Right forelimb (tissue), 1 donor: ENCODE data around the gene GPSM1.
"Not testable (repeated sequence)": the region's sequence is repeated elsewhere in the genome, so short reads cannot be mapped to it uniquely, and the experiment has no call there.

Experiments used
- DNase-seq: peaks from one replicate; pipeline ENCODE4 v3.0.0-alpha.2; 2018

GPSM1 gene

DNA sequence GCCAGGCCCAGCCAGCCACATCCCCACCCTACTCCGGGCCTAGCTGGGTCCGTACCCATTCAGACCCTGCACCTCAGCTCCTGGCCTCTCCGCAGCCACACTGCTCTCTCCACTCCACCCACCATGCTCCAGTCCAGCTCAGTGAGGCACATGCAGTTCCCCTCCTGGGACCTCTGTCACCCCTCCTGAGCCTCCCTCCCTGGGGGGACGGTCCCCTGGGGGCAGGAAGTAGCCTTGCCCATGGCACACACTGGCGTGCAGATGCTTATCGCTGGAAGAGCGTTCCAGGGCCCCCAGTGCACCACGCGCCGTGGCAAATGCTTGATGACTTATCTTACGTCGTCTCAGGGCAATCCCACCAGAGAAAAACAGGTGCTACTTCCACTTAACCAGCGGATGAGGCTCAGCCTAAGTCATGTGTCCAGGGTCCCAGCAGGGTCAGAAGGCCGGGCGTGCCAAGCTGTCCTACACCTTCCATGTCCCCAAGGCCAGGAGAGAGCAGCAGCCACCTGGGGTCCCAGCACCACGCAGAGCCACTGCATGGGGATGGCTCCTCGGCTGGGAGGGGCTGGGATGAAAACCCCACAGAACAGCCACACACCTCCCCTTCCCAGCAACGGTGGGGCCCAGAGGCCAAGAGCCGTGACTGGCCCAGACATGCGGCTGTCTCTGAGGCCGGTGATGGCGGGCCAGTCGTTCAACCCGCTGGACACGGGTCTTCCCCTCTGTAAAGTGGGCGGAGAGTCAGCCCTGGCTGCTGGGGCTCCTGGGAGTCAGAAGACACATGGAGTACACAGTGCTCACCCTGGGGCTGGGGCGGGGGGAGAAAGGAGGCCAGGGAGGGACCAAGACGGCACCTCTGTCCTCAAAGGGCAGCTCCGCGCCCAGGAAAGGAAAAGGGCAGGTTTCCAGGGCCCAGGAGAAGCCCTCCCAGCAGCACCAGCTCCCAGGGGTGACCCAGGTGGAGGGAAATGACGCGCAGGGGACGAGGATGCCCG is 20.8 kb upstream of the GPSM1 start:
- DNase-seq = no peak

DNA sequence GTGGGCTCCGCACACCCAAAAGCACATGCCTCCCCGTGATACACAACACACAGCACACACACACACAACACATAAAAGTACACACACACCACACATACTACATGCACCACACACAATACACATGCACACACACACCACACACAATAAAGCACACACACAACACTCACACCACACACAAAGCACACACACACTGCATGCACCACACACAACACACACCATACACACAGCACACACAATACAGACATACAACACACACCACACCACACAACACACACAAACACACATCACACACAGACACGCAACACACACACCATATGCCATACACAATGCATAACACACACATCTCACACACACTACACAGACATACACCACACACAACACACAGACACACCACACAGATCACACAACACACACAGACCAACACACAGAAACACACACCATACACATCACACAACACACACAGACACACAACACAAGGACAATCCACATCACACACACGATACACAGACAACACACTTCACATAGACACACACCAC is 20.1 kb upstream of the GPSM1 start:
- DNase-seq = no peak

DNA sequence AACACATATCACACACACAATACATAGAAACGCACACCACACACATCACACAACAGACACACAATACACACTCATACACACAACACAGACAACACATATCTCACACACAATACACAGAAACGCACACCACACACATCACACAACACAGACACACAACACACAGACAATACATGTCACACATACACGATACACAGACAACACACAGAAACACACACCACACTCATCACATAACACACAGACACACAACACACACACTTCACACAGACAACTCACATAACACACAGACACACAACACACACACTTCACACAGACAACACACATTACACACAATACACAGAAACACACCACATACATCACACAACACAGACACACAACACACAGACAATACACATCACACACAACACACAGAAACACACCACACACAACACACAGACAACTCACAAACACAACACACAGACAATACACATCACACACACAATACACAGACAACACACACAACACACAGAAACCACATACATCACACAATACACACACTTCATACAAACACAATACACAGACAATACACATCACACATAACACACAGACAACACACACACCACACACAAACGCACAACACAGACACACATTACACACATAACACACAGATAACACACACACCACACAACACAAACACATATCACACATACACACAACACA is 19.2 kb upstream of the GPSM1 start:
- DNase-seq = no peak

DNA sequence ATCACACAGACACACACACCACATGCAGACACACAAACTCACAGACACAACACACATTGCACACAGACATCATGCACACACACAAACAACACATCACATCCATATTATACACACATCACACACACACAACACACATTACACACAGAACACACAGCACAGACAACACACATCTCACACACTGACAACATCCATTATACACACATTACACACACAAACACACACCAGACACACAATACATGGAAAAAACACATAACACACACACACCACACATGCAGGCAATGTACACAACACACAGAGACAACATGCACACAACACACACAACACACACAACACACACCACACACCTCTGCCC is 18.7 kb upstream of the GPSM1 start:
- no peak for DNase-seq

DNA sequence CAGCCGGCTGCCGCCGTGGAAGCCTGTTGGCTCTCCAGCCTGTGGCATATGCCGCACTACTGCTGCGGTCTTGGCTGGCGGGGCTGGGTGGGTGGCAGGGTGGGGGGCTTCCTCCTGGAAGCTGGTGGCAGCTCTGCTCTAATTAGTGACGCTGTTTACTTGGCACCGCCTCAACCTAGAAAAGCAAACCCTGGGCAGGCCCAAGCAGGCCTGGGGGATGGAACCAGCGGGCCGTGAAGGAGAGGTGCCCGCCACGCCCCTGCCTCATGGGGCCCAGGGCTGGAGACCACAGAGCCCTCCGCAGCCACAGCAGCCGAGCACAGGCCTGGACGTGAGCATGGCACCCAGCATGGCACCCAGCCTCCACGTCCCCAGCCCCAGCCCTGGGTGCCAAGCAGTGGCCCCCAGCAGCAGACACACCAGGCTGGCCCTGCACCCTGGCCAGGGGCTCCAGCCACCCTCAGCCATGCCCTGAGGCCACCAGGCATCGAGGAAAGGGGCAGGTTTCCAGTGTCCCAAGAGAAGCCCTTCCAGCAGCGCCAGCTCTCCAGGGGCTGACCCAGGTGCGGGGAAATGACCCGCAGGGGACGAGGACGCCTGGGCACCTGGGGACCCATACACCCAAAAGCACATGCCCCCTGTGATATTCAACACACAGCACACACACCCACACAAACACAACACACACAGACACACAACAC is 18.1 kb upstream of the GPSM1 start:
- no peak for DNase-seq

DNA sequence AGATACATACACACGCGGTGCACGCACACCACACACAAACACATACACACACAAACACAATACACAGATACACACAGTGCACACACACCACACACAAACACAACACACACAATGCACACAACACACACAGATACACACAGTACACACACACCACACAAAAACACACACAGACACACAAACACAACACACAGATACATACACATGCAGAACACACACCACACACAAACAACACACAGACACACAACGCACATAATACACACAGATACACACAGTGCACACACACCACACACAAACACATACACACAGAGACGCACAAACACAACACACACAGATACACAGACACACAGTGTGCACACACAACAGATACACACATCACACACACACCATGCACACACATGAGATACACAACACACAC is 17.5 kb upstream of the GPSM1 start:
- no peak for DNase-seq

DNA sequence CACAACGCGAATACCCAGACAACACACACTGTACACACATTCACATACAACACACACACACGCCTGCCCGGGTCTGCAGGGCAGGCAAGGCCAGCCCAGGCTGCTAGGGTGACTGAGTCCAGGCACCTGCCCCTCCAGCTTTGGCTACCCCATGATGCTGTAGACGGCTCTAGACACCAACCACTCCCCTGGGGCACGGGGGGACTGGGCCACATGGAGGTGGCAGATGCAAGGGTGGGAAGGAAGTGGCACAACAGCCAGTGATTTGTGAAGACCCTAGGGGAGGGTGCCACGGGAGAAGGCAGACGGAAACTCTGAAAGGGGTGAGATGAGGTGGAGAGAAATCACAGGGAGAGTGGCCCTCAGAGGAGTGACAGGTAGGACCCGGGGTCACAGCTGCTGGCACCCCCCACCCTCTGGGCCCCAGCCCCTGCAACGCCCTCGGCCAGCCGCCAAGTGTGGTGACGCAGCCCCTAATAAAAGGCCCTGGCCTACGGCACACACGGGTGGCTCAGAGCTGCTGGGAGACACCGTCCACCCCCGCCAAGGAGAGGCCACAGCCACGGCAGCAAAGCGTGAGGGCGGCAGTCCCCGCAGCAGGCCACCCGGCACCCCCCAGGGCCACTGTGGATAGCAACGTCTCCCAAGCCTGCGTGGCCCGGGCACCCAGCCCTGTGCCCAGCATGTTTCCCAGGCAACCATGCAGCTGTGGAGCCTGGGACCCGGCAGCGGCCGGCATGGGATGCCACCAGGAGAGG is 16.9 kb upstream of the GPSM1 start:
- DNase-seq = no peak

DNA sequence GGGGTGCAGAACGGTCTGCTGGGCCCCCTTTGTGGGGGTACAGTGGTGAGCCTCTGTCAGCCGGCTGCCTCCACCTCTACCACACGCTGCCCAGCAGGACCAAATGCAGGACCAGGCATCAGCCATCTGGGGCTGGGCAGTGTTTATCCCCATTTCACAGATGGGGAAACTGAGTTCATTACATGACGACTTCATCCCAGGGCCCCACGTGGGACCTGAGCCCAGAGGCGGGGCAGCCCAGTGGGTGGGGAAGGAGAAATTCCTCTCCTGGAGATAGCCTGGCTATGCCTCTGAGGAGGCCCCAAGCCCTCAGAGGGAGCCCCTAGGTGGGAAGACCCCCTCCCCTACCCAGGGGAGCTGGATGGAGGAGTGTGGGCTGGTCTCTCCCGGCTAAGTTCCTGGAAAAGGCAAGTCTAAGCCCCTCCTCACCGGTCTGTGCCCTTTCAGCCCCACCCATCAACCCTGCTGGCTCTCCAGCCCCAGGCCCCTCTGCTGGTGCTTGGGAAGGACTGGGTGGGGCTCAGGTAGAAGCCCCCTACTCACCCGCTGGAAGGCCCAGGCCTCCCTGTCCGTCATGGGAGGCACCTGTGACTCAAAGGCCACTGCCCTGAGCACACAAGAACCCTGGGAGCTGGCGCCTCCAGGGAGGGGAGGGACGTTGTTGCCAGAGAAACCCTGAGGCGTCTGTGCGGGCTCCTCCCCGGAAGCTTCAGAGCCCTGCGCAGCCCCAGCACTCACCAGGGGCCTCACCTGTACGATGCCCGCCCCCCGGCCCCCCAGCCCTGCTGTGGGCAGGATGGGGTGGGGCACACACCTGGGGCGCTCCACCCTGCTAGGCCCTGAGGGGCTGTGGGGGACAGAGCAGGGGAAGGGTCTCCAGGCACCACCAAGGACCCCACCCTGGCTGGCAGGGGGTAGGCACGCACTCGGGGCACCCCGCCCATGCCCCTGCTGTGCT is 16.0 kb upstream of the GPSM1 start:
- DNase-seq = no peak

DNA sequence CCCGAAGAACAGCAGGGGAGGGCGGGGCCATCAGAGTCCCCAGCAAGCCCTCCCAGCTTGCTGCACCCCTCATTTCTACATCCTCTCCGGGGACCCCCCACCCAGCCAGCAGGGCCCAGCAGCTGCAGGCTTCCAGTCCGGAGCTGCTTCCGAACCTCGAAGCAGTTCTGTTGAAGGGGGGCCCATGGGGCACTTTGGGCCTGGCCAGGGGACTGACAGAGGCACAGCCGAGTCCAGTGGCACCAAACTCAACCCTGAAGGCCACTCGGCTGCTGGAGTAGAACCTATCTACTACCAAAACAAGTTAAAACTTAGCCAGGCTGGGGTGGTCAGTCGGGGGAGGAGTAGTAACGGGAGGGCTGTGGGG is 15.3 kb upstream of the GPSM1 start:
- DNase-seq = no peak

DNA sequence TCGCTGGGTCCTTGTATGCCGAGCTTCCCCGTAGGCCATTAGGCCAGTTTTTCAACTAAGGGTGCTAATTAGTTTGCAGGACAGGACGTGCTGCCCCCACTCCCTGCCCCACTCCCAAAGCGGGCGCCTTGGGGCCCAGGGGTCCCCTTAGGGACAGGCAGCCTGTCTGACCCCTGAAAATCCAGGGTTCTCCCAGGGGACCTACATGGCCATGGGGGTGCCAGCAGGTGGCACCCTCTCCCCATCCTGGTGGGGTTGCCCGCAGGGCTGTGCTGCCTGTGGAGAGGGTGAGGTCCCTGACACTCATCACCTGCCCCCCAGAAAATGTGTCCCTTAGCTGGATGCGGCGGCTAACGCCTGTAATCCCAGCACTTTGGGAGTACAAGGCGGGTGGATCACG is 14.9 kb upstream of the GPSM1 start:
- DNase-seq = no peak

DNA sequence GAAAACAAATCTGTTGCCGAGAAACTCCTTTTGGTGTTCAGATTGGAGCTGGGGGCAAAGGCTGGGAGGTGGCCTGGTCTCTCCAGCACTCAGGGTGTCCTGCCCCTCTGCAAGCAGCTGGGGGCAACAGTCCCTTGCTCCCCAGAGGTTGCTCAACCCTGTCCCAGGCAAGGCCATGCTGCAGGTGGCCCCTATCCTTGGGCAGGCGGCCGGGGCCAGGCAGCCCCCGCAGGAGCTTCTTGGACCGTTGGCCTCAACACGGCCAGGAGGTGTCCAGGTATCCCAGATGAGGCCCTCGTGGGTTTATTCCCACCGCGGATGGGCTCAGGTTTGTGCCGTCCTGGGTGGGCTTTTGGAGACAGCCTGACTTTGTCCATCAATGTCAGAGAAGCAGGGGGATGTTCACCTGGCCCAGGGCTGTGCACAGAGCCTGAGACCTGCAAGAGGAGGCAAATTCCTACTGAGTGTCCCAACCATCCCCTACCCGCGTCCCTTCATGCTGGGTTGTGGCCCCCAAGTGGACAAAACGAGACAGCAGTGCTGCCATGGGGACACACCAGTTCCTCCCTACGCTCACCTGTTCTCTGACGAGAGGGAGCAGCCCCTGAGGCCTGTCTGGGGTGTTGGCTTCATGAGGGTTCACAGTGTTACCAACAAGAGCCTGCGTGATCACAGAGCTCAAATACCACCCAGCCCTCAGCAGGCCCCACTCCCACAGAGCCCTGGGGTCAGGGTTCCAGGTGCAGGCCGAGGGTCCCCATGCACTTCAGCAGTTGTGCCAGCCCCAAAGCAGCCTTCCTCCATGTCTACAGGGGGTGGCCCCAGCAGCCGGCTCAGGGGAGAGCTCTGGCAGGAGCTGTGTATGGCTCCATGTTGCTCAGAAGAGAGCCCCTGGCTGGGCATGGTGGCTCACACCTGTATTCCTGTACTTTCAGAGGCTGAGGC is 14.0 kb upstream of the GPSM1 start:
- DNase-seq = no peak

DNA sequence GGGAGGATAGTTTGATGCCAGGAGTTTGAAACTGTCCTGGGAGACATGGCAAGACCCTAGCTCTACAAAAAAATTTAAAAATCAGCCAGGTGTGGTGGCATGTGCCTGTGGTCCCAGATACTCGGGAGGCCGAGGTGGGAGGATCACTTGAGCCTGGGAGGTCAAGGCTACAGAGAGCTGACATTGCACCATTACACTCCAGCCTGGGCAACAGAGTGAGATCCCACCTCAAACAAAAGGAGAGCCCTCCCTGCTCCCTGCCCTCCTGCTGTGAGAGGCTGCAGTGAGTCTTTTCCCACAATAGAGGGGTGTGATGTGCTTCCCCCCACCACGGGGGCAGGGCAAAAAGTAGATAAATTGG is 13.3 kb upstream of the GPSM1 start:
- no peak for DNase-seq

DNA sequence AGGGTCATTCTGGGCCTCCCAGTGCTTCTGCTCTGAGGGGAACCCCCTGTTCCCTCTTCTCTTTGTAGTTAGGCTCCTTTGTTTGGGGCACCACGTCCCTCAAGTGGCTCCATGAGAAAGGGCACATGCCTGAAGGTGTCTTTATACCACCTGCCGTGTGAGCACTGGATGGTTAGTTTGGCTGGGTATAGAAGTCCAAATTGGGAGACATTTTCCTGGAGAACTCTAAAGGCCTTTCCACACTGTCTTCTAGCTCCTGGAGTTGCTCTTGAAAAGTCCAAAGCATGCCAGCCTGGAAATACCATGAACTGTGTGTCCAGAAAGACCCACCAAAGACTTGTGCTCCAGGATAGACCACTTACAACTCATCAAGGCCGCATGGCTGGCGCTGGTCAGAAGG is 12.4 kb upstream of the GPSM1 start:
- DNase-seq = no peak

DNA sequence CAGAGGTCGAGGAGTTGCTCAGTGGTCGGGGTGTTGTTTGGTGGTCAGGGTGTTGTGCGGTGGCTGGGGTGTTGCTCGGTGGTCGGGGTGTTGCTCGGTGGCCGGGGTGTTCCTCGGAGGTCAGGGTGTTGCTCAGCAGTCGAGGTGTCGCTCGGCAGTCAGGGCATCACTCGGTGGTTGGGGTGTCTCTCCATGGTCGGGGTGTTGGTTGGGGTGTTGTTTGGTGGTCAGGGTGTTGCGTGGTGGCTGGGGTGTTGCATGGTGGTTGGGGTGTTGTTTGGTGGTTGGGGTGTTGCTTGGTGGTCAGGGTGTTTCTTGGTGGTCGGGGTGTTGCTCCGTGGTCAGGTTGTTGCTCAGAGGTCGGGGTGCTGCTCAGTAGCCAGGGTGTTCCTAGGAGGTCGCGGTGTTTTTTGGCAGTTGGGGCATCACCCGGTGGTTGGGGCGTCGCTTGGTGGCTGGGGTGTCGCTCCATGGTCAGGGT is 11.0 kb upstream of the GPSM1 start:
- DNase-seq = no peak

DNA sequence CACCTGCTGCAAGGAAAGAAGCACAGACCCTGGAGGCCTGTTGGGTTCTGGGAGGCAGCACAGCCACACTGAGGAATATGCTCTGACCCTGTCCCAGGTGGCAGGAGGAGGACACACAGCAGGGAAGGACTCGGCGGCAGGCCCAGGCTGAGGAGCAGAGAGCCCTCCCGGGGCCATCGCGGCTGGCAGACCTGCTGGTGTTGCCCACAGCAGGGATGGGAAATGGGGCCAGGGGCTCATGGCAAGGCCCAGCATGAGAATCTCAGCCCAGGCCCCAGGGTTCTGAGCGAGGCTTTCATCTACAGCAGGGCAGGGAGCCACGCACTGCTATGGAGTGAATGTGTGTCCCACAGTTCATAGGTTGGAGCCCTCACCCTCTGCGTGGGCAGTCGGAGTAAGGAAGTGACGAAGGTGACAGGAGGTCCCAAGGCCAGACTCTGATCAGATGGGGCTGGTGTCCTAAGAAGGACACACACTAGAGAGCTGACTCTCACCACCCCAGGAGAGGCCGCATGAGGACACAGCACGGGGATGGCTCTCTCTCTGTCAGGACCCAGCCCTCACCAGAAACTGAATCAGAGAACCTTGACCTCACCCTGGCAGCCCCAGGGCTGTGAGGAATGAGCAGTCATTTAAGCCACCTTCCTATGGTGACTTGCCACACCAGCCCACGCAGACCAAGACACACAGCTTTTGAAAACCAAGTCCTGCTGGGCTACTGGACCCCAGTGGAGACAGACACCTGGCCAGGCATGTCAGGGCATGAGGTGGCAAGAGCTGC is 10.3 kb upstream of the GPSM1 start:
- DNase-seq = no peak

DNA sequence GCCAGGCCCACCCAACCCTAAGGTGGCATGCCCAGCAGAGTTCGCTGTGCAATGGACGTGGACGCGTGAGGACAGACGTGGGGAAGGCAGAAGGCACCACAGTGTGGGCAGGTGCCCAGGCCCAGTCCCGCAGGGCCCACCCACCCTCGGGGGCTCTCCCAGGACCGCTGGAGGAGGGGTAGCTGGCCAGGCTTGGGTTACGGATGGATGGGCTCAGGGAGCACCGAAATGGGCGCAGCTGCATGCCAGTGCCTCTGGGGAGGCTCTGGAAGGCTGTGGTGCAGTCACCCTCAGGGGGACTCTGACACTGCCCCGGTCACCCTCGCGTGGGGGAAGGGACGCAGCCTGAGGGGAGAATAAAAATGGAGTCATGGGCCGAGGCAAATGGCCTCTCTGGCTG is 9.6 kb upstream of the GPSM1 start:
- no peak for DNase-seq

DNA sequence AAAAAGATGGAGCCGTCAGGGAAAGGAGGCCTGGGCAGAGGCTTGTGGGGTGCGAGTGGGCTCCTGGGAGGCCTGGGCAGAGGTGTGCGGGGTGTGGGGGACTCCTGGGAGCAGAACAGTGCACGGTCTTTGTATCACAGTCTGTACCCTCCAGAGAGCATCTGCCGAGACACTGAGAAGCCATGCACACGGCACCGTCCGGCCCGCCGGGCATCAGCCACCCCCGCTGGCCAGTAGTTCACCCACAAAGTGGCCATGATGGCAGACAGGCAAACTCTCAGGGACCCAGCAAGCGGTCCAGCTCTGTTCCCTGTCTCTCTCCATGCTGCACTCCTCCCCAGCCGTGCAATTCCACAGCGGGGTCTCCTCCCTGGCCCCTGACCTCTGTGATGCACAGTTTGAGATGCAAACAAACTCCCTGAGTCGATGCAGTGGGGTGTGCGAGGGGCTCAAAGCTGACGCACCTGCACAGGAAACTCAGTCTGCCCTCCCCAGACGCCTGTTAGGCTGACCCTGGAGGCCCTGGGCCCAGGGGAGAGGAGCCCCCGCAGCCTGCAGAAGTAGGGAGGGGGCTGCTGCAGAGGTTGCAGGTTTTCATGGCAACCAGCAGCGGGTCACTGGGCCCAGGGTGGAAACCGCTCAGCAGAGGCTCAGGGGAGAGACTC is 9.1 kb upstream of the GPSM1 start:
- no peak for DNase-seq

DNA sequence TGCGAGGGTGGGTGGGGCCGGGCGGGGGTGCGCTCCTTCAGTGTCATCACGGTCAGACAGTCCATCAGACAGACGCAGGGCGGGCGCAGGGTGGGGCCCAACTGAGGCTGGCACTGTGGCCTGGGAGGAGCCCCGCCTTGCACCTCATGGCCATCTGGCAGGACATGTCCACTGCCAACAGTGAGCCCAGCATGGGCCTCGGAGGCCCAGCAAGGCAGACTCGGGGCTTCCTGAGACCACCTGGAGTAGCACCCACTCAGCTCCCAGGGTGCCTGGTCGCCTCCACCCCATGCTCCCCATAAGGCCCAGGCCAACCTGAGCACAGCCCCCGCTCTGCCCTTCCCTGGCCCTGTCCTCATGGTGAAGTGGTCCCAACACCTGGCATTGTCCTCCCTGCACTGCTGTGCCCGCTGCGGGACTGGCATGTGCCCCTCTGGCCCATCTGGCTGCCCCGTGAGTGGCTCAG is 8.5 kb upstream of the GPSM1 start:
- DNase-seq = no peak

DNA sequence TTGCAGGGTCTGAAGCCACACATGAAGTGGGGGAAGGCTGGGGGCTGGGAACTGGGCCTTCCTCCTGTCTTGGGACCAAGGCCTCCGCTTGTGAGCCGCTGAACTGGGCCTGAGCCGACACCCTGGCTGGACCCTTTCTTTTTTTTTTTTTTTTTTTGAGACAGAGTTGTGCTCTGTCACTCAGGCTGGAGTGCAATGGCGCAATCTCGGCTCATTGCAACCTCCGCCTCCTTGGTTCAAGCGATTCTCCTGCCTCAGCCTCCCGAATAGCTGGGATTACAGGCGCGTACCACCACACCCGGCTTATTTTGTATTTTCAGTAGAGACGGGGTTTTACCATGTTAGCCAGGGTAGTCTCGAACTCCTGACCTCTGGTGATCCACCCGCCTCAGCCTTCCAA is 8.1 kb upstream of the GPSM1 start:
- not testable (repeated sequence) for DNase-seq
